Activated T-cell treated with anti-CD3 and anti-CD28 coated beads for 1 hour (primary cell): ENCODE data around the gene ADRM1.

ENCODE experiments used
- DNase-seq: peaks from one replicate; pipeline ENCODE4 v3.0.0-alpha.2; 2020; ENCODE audit warnings: low read depth

The ADRM1 gene, protein sequence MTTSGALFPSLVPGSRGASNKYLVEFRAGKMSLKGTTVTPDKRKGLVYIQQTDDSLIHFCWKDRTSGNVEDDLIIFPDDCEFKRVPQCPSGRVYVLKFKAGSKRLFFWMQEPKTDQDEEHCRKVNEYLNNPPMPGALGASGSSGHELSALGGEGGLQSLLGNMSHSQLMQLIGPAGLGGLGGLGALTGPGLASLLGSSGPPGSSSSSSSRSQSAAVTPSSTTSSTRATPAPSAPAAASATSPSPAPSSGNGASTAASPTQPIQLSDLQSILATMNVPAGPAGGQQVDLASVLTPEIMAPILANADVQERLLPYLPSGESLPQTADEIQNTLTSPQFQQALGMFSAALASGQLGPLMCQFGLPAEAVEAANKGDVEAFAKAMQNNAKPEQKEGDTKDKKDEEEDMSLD

DNA sequence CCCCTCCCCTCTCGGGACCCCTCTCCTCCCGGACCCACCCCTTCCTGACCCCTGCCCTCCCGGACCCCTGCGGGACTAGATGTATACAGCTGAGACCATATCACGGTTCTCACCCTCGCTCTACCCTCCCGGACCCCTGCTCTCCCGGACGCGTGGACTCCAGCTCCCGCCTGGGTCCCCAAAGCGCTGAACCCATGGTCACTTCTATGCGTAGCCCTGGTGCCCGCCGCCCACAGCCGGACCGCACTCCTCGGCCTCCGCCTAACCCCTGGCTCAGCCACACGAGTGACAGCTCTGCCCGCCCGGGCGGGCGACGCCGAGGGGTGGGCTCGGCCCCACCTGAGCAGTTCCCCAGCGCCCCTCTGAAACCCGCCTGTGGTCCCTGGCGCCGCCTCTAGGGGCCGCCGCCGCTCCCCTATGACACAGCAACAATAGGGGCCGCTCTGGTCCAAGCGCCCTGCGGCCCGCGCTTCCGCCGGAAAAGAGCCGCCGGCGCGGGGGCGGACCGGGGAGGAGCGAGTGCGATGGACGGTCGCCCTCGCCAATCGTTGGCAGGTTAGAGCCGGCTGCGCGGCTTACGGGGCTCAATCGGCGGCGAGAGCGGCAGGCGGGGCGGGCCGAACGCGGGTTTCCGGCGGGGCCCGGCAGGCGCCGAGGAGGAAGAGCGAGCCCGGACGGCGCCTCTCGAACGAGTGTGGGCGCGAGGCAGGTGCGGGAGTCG is at the start of gene ADRM1:
Gene ADRM1, plus strand, starts transcription at position 657 of the 721 bp plus-strand sequence. CDS start 572 bp downstream, outside the sequence.
- peak; percentile 91 for DNase-seq

- no peak for DNase-seq
These were observed 49.4 kb upstream of the ADRM1 start for GRCh38 chr20:62253398-62253797.

GRCh38 chr20:62254021-62254724 is 48.6 kb upstream of the ADRM1 start:
- DNase-seq, result no peak

DNA sequence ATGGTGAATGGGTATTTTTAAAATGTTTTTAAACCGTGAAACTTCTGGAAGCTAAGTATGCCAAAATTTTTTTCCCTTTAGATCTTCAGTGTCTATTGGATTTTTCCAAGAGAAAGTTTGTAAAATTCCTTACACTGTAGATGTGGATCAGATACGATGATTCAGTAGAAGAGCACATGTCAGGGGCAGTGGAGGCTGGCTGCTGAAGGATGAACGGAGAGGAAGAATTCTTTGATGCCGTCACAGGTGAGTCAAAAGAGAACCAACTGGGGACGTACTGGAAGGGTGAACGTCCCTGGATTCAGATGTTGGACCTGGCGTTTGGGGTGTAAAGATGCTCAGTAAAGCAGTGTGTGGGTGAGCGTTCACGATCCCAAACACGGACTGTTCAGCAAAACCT is 46.8 kb upstream of the ADRM1 start:
- no peak for DNase-seq

GRCh38 chr20:62258499-62259293 is 44.1 kb upstream of the ADRM1 start:
- DNase-seq, result no peak

GRCh38 chr20:62259294-62259565 is 43.6 kb upstream of the ADRM1 start:
- DNase-seq, result no peak

GRCh38 chr20:62262064-62262463 is 40.7 kb upstream of the ADRM1 start:
- no peak for DNase-seq

- no peak for DNase-seq
These were observed 39.4 kb upstream of the ADRM1 start for GRCh38 chr20:62263396-62263795.

DNA sequence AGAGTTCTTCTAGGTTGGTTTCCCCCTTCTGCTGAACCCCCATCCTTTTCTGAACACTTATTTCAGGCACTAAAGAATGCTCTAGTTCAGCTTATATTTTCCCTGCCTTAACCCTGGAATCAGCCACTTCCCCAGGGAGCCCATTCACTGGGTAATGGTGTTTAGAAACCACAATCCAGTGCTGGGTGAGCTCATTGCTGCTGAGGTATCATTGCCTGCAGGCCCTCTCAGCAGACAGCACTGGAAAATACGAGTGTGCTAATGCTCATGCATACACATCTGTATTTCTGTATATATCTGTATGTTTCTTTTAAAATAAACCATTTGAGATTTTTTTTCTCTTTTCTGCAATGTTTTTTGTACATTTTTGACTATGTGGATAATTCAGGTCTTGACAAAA is 37.4 kb upstream of the ADRM1 start:
- no peak for DNase-seq

DNA sequence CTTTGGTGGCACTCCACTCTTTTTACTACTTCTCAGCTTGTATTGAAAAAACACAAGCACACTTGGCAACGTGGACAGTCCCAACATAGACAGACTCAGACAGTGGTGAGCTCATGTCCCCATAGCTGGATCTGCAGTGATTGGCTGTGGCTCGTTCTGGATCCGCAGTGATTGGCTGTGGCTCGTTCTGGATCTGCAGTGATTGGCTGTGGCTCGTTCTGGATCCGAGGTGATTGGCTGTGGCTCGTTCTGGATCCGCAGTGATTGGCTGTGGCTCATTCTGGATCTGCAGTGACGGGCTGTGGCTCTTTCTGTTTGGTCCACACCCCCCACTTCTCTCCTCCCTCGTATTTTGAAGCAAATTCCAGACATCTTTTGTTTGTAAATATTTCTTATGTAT is 36.5 kb upstream of the ADRM1 start:
- DNase-seq, result no peak

DNA sequence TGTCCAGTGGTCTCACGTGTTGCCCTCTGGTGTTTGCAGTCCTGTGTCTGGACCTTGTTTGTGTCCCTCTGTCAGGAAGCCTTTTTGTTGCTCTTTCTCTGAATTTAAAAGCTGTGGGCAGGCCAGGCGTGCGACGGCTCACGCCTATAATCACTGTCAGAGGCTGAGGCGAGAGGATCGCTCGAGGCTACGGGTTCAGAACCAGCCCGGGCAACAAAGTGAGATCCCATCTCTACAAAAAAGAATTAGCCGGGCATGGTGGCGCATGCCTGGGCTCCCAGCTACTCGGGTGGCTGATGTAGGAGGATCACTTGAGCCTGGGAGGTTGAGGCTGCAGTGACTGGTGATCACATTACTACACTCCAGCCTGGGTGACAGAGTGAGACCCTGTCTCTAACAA is 35.9 kb upstream of the ADRM1 start:
- DNase-seq, result no peak

- no peak for DNase-seq
These were observed 35.3 kb upstream of the ADRM1 start for GRCh38 chr20:62267543-62267942.

- no peak for DNase-seq
These were observed 34.4 kb upstream of the ADRM1 start for GRCh38 chr20:62268228-62268900.

GRCh38 chr20:62269378-62269777 is 33.4 kb upstream of the ADRM1 start:
- no peak for DNase-seq

DNA sequence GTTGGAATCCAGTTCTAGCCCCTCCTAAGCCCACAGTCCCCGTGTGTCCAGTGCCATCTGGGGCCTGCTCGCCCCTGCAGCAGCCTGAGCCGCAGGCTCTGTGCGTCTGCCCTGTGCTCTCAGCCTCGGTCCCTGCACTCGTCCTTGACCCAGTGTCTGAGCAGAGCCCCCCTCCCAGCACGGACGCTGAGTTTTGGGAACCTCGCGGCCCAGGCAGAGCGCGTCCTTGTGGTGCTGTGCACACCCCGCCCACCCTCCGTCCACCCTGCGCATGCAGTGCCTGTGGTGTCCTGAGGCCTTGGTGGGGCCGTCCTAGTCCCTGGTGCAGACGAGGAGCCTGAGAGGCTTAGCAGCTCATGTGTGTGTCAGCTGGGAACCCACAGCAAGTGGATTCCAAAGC is 32.9 kb upstream of the ADRM1 start:
- no peak for DNase-seq

DNA sequence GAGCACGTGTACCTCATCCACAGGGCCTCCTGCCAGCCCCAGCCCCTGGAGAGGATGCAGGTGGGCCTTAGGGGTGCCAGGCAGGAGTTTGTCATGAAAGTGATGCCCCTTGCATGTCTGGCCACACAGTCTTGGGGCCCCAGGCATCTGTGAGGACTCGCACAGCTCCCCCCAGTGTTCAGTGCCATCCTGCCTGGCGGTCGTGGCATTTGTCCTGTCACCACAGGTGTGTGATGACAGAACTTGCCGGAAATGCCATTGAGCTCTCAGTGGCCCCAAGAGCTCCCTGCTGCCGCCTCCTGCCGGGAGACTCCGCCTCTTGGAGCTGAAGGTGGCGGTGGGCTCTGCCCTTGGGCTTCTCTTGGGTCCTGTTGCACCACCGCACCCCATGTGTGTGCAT is 30.6 kb upstream of the ADRM1 start:
- DNase-seq, result no peak

- no peak for DNase-seq
These were observed 29.4 kb upstream of the ADRM1 start for GRCh38 chr20:62273416-62273815.

- no peak for DNase-seq
These were observed 28.4 kb upstream of the ADRM1 start for GRCh38 chr20:62274332-62274950.

GRCh38 chr20:62275219-62275618 is 27.6 kb upstream of the ADRM1 start:
- DNase-seq, result no peak

DNA sequence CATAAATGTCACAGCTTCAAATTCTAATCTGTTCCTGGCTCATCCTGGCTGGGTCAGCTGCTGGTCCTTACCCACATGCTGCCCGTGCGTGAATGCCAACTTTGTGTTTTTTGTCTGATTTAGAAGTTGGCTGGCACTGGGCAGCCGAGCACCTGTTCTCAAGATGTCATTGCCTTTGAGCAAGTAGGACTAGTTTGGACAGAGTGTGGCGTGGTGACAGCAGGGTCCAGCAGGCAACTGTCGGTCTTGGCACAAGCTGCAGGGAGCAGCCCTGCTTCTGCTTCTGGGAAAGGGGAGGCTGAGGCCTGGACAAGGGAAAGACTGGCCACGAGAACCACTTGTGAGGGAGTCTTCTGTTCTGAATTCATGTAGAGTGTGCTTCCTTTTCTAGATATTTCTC is 26.4 kb upstream of the ADRM1 start:
- DNase-seq, result no peak

GRCh38 chr20:62277253-62277652 is 25.5 kb upstream of the ADRM1 start:
- no peak for DNase-seq
